ENCODE results near the gene CEP70.

DNA sequence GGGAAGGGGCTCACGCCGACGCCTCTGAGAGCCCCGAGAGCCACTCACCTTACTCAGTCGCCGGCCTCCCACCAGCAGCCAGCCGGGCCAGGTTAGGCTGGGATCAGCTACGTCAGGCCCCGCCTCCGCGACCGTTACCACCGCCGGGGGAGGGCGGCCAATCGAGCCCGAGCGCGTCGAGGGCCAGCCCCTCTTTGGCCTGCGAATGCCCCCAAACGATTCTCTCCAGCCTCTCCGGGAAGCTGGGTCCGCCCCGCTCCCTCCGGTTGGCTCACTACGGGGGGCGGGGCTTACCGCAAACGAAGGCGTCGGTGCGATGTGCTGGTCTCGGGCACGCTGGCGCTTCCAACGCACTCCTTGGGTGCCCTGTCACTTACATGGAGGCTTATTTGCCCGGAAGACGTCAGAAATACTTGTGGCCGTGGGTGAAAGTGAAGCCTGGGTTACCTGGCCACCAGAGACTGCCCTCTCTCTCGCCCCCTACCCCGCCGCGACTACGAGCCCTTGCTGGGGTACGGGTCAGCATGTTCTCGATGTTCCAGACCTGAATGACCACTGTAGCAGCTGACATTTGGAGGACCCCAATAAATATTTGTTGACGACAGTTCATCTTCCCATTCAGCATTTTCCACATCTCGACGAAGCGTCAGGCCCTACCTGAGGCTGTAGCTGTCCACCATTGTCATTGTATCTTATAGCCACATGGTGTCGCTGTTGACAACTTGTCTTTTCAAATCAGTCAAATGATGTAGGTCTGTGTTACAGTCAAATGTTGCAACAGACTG lies at the start of gene CEP70:
- TF ChIP-seq FOXM1 (IDR thresholded peaks at IDR 0.05; ENCODE audit: borderline replicate concordance) (no peak), BHLHE40 (IDR thresholded peaks at IDR 0.05; ENCODE audit: borderline replicate concordance) (no peak), NFRKB (IDR thresholded peaks at IDR 0.05) (no peak), SP1 (IDR thresholded peaks at IDR 0.05) (no peak)
- TF ChIP-seq, protein P1, sequence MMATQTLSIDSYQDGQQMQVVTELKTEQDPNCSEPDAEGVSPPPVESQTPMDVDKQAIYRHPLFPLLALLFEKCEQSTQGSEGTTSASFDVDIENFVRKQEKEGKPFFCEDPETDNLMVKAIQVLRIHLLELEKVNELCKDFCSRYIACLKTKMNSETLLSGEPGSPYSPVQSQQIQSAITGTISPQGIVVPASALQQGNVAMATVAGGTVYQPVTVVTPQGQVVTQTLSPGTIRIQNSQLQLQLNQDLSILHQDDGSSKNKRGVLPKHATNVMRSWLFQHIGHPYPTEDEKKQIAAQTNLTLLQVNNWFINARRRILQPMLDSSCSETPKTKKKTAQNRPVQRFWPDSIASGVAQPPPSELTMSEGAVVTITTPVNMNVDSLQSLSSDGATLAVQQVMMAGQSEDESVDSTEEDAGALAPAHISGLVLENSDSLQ (IDR thresholded peaks at IDR 0.05) = peak; percentile 57
